ENCODE measurements around the gene RNF213.
"Not testable (repeated sequence)": the region's sequence is repeated elsewhere in the genome, so short reads cannot be mapped to it uniquely, and the experiment has no call there.

Gene RNF213

DNA sequence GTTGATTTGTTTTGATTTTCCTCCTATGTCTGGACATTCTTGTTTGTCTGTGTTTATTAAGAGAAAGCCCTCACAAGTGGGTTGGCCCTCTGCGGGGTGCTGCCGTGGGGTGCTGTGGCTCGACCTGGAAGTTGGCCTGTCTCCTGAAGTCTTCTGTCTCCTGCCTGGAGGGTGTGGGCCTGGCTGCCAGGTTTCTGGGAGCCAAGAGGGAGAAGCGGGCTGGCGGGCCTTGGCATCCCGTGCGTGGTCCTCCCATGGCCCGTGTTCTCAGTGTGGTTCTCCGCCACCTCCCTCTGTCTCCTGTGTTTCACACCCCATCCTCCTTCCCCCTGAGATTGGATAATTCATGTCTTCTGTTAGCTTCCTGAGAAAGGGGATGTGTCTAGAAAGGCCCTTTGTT lies 69.6 kb downstream of the RNF213 start:
- DNase-seq (ENCODE audit: extremely low spot score), result no peak
- TF ChIP-seq, protein P1, sequence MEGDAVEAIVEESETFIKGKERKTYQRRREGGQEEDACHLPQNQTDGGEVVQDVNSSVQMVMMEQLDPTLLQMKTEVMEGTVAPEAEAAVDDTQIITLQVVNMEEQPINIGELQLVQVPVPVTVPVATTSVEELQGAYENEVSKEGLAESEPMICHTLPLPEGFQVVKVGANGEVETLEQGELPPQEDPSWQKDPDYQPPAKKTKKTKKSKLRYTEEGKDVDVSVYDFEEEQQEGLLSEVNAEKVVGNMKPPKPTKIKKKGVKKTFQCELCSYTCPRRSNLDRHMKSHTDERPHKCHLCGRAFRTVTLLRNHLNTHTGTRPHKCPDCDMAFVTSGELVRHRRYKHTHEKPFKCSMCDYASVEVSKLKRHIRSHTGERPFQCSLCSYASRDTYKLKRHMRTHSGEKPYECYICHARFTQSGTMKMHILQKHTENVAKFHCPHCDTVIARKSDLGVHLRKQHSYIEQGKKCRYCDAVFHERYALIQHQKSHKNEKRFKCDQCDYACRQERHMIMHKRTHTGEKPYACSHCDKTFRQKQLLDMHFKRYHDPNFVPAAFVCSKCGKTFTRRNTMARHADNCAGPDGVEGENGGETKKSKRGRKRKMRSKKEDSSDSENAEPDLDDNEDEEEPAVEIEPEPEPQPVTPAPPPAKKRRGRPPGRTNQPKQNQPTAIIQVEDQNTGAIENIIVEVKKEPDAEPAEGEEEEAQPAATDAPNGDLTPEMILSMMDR (IDR thresholded peaks at IDR 0.05; ENCODE audit: control extremely low read depth, extremely low read depth, low read depth, missing control alignments), result no peak
- CTCF ChIA-PET, result interaction anchor here (1.5 kb wide), 1 partner anchor 135 kb away, joined by 3 read pairs; no protein-coding TSS in a partner anchor
- POLR2A ChIA-PET, result no interaction called here

DNA sequence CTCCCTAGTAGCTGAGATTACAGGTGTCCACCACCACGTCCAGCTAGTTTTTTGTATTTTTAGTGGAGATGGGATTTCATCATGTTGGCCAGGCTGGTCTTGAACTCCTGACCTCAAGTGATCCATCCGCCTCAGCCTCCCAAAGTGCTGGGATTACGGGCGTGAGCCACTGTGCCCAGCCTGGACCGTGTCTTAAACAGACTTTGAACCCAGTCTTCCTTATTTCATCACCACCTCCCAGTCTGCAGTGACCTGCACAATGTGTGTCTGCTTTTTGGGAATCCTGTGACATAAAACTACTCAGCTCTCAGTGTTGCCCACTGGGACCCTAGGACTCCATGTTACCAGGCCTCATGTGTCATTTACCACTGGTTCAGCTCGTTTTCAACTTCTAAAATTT lies 70.3 kb downstream of the RNF213 start:
- POLR2A ChIA-PET; DNase-seq (ENCODE audit: extremely low spot score): not testable (repeated sequence)
- CTCF ChIA-PET, result interaction anchor here (1.5 kb wide), 1 partner anchor 135 kb away, joined by 3 read pairs; no protein-coding TSS in a partner anchor

DNA sequence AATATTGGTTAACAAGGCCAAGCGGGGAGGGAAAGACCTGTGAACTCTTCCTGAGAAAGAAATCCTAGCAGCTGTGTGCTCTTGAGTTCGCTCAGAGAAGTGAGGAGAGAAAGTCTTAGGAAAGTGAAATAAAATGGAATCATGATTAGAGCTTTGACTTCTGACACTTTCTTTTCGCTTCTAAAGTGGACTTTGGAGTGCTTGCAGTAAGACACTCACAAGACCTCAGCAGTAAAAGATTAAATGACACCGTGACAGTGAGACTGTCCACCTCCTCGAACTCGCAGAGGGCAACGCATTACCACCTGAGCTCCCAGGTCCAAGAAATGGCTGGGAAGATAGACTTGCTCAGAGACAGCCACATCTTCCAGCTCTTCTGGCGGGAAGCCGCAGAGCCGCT lies 71.2 kb downstream of the RNF213 start:
- CTCF ChIA-PET, result interaction anchor here (1.5 kb wide), 1 partner anchor 136 kb away, joined by 3 read pairs; no protein-coding TSS in a partner anchor
- TF ChIP-seq, protein P1 (IDR thresholded peaks at IDR 0.05; ENCODE audit: control extremely low read depth, extremely low read depth, low read depth, missing control alignments), result no peak
- POLR2A ChIA-PET, result no interaction called here
- no peak for DNase-seq (ENCODE audit: extremely low spot score)

DNA sequence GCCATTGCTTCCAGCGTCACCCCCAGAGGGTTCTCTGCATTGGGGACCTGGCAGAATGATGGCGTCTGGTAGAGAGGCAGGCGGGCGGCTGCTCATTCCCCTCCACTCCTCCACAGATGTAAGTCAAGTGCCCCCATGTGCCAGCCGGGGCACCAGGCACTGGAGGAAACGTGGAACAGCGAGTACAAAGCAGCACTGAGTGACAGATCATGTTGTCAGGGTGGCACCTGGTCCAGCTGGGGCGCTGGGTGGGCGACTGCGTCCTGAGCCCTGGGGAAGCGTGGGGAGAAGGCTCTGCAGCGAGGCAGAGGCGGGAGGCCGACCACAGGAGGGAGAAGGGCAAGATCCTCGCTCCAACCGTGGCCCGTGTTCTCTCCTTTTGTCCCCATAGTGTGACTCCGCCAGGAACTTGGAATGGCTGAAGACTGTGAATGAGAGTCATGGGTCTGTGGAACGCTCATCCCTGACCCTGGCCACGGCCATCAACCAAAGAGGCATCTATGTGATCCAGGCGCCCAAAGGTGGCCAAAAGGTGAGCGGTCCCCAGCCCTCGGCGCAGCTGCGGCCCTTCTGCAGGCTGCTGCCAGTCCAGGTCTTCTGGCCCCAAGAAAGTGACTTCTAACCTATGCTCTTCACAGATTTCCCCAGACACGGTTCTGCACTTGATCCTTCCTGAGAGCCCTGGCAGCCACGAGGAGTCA lies 76.7 kb downstream of the RNF213 start:
- TF ChIP-seq, protein P1 (IDR thresholded peaks at IDR 0.05; ENCODE audit: control extremely low read depth, extremely low read depth, low read depth, missing control alignments), result no peak
- DNase-seq (ENCODE audit: extremely low spot score), result no peak
- POLR2A ChIA-PET, result no interaction called here
- CTCF ChIA-PET, result no interaction called here

DNA sequence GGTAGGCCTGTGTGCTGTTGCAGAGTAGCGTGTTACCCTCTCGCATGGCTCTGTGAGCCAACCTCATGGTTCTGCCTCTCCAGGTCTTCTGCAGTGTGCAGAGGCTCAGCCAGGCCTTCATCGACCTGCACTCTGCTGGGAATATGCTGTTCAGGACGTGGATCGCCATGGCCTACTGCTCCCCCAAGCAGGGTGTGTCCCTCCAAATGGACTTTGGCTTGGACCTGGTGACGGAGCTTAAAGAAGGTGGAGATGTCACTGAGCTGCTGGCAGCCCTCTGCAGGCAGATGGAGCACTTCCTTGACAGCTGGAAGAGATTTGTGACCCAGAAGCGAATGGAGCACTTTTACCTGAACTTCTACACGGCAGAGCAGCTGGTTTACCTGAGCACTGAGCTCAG lies 78.5 kb downstream of the RNF213 start:
- CTCF ChIA-PET, result interaction anchor here (0.9 to 1.1 kb wide), 2 partner anchors 20 to 23 kb away, joined by 3 read pairs; no protein-coding TSS in a partner anchor
- POLR2A ChIA-PET, result no interaction called here
- DNase-seq (ENCODE audit: extremely low spot score), result no peak

DNA sequence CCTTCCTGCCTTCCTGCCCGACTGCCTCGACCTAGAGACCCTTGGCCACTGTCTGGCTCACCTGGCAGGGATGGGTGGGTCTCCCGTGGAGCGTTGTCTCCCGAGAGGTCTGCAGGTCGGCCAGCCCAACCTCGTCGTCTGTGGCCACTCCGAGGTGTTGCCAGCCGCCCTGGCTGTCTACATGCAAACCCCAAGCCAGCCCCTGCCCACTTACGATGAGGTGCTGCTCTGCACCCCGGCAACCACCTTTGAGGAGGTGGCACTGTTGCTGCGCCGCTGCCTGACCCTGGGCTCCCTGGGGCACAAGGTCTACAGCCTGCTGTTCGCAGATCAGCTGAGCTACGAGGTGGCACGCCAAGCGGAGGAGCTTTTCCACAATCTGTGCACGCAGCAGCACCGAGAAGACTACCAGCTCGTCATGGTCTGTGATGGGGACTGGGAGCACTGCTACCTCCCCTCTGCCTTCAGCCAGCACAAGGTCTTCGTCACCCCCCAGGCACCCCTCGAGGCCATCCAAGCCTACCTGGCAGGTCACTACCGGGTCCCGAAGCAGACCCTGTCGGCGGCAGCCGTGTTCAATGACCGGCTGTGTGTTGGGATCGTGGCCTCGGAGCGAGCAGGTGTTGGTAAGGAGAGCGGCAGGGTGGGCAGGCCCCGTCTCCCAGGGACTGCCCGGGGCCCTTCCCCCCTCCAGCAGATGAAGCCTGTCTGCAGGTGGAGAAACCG lies 79.2 kb downstream of the RNF213 start:
- TF ChIP-seq, protein P1 (IDR thresholded peaks at IDR 0.05; ENCODE audit: control extremely low read depth, extremely low read depth, low read depth, missing control alignments), result no peak
- ChIA-PET CTCF (interaction anchor here (0.9 to 1.1 kb wide), 2 partner anchors 21 to 22 kb away, joined by 3 read pairs; no protein-coding TSS in a partner anchor), POLR2A (no interaction called here)
- DNase-seq (ENCODE audit: extremely low spot score), result no peak

More for the DNA sequence above, 78.5 kb downstream of the RNF213 start:
- TF ChIP-seq, protein P1 (IDR thresholded peaks at IDR 0.05; ENCODE audit: control extremely low read depth, extremely low read depth, low read depth, missing control alignments), result no peak

DNA sequence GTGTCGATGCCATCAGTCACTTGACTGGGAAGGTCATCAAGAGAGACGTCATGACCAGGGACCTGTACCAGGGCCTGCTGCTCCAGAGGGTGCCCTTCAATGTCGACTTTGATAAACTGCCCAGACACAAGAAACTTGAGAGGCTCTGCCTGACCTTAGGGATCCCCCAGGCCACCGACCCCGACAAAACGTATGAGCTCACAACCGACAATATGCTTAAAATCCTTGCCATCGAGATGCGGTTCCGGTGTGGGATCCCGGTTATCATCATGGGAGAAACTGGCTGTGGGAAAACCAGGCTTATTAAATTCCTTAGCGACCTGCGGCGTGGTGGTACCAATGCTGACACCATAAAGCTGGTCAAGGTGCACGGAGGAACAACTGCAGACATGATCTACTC lies 84.7 kb downstream of the RNF213 start:
- POLR2A ChIA-PET, result no interaction called here

More for the DNA sequence above, 84.7 kb downstream of the RNF213 start:
- DNase-seq (ENCODE audit: extremely low spot score), result no peak
- CTCF ChIA-PET, result interaction anchor here (0.8 kb wide), 1 partner anchor 28 kb away, joined by 3 read pairs; no protein-coding TSS in a partner anchor
- TF ChIP-seq, protein P1 (IDR thresholded peaks at IDR 0.05; ENCODE audit: control extremely low read depth, extremely low read depth, low read depth, missing control alignments), result no peak

Data from GM10248 (cell line).